Osteocyte (in vitro differentiated cells): ENCODE data around the gene BRD7. TPM values are rescaled to one million over a fixed set of nuclear protein-coding genes. Genes with fewer than 3 reads are reported as not detected.

ENCODE experiments used
- DNase-seq: peaks from one replicate; pipeline ENCODE4 v3.0.0; 2021; ENCODE audit warnings: mixed read lengths; ENCODE audit not compliant: unreplicated experiment; ENCODE audit errors: extremely low spot score
- H3K27ac Mint-ChIP-seq: one replicate; pipeline ENCODE4 v1.8.0; 2021; ENCODE audit warnings: mild to moderate bottlenecking, mixed read lengths; ENCODE audit not compliant: unreplicated experiment
- H3K27me3 Mint-ChIP-seq: one replicate; pipeline ENCODE4 v1.8.0; 2021; ENCODE audit warnings: mixed read lengths; ENCODE audit not compliant: unreplicated experiment
- H3K36me3 Mint-ChIP-seq: one replicate; pipeline ENCODE4 v1.8.0; 2021; ENCODE audit warnings: mixed read lengths; ENCODE audit not compliant: unreplicated experiment
- H3K4me1 Mint-ChIP-seq: one replicate; pipeline ENCODE4 v1.8.0; 2021; ENCODE audit warnings: mixed read lengths; ENCODE audit not compliant: unreplicated experiment
- H3K4me3 Mint-ChIP-seq: one replicate; pipeline ENCODE4 v1.8.0; 2021; ENCODE audit warnings: mild to moderate bottlenecking, moderate library complexity, mixed read lengths; ENCODE audit not compliant: unreplicated experiment
- H3K9me3 Mint-ChIP-seq: one replicate; pipeline ENCODE4 v1.8.0; 2021; ENCODE audit warnings: mixed read lengths; ENCODE audit not compliant: unreplicated experiment
- CTCF ChIP-seq: fragments of 200-600 bp; sonication (generic); IDR thresholded peaks from 2 replicates; pipeline ENCODE4 v1.5.0; 2021; ENCODE audit warnings: antibody characterized with exemption, mild to moderate bottlenecking, moderate library complexity
- total RNA-seq: library from RNA; stranded (reverse); gene quantifications from 2 replicates; pipeline ENCODE4 v1.2.1, GENCODE V29; 2021

Gene BRD7
- total RNA-seq, 1 donor from 2014 or later: 72.3 TPM

GRCh38 chr16:50373345-50373701, 4.5 kb upstream of the BRD7 start:
- TF ChIP-seq CTCF: no peak
- H3K36me3 Mint-ChIP-seq: no peaks in the 10 kb centered on the region
- no peak for DNase-seq
- peaks cover 5% of the 10 kb centered on the region for H3K4me1 Mint-ChIP-seq
- H3K27ac Mint-ChIP-seq: no peak overlapping the region
- H3K4me3 Mint-ChIP-seq: no peak overlapping the region
- H3K9me3 Mint-ChIP-seq: no peaks in the 10 kb centered on the region
- H3K27me3 Mint-ChIP-seq: peaks cover 18% of the 10 kb centered on the region

- H3K9me3 Mint-ChIP-seq: no peaks in the 10 kb centered on the region
- no peak overlapping the region for H3K27ac Mint-ChIP-seq
- H3K36me3 Mint-ChIP-seq: no peaks in the 10 kb centered on the region
- peaks cover 8% of the 10 kb centered on the region for H3K4me1 Mint-ChIP-seq
- peaks cover 18% of the 10 kb centered on the region for H3K27me3 Mint-ChIP-seq
- no peak for TF ChIP-seq CTCF
- DNase-seq: no peak
- no peak overlapping the region for H3K4me3 Mint-ChIP-seq
Measured at GRCh38 chr16:50372611-50373344, 4.0 kb upstream of the BRD7 start.

GRCh38 chr16:50371936-50372595, 3.3 kb upstream of the BRD7 start:
- H3K4me3 Mint-ChIP-seq: no peak overlapping the region
- H3K4me1 Mint-ChIP-seq: peaks cover 15% of the 10 kb centered on the region
- peaks cover 17% of the 10 kb centered on the region for H3K27me3 Mint-ChIP-seq
- H3K36me3 Mint-ChIP-seq: no peaks in the 10 kb centered on the region
- peak; percentile 44 for TF ChIP-seq CTCF
- no peak for DNase-seq
- H3K9me3 Mint-ChIP-seq: no peaks in the 10 kb centered on the region
- no peak overlapping the region for H3K27ac Mint-ChIP-seq

GRCh38 chr16:50371036-50371716, 2.4 kb upstream of the BRD7 start:
- H3K27ac Mint-ChIP-seq: no peak overlapping the region
- peaks cover 3% of the 10 kb centered on the region for H3K36me3 Mint-ChIP-seq
- DNase-seq: no peak
- peaks cover 13% of the 10 kb centered on the region for H3K27me3 Mint-ChIP-seq
- H3K4me3 Mint-ChIP-seq: no peak overlapping the region
- no peaks in the 10 kb centered on the region for H3K9me3 Mint-ChIP-seq
- peaks cover 20% of the 10 kb centered on the region for H3K4me1 Mint-ChIP-seq
- TF ChIP-seq CTCF: no peak
